T1000 (cell line): ENCODE results near the gene MAGI2.

Experiments
- DNase-seq: peaks from one replicate; lab custom pipeline; 2025; ENCODE audit warnings: mixed read lengths; lab: John Stamatoyannopoulos, UW

Gene MAGI2

DNA sequence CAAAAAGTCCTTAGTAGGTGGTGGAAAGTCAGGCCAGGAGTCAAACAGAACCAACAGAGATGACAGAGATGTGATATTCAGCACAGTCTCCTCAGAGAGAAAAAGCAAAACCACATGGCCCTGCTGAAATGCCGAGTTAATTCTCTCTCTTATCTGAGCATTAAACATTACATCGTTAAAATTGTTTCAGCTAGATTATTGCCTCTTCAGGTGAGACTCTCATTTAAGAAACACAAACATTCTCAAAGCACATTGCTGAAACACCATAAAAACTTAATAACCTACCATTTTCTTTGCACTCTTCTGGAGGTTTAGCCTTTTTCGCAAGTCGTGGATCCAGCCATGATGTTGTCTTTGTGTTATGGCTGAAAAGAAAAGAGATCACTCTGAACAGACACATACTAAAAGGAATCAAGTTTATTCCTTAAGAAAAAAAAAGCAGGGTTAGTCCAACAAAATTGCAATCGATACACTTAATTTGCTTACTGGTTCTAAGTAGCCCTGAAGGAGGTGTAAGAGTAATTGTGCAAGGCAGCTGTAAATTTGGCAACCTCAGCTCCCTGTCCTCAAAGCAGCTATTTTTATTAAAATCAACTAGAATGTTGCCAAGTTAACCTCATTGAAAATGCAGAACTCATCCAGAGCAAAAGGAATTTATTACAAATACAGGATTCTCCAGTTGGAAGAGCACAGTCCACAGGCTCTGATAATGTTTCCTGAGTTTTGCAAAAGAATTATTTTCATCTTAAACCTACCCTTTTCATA lies 963.8 kb downstream of the MAGI2 start:
- no peak for DNase-seq

DNA sequence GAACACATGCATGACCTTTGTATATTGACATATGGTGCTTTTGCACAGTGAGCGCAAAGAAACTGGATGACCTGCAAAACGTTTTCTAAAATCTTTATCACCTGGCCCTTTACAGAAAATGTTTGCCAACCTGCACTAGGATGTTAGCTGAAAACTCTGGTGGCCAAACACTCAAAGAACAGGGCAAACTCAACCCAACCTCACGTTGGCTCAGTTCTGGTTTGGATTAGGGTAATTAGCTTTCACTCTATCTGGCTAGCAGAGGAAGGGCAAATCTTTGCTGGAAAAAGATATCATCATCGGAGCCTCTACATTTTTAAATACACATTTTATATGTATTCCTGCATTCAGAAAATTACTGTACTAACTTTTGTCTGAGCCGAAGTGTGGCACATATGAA lies 966.0 kb downstream of the MAGI2 start:
- no peak for DNase-seq

DNA sequence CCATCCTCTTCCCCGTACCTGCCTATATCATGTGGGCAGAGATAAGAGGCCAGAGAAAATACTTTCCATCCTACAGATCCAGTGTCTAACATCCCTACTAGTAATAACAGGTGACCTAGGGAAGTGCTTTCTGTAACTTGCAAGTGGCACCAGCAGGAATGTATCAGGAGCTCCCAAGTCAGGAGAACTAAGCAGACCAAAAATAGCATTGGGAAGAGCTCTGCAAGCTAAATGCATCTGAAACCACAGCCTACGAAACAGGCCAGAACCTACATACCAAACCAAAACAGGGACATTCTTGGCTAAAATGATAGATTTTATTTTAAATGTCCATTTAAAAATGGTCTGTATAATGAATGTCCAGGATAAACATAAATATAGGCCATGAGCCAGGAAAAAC lies 974.1 kb downstream of the MAGI2 start:
- DNase-seq: no peak

DNA sequence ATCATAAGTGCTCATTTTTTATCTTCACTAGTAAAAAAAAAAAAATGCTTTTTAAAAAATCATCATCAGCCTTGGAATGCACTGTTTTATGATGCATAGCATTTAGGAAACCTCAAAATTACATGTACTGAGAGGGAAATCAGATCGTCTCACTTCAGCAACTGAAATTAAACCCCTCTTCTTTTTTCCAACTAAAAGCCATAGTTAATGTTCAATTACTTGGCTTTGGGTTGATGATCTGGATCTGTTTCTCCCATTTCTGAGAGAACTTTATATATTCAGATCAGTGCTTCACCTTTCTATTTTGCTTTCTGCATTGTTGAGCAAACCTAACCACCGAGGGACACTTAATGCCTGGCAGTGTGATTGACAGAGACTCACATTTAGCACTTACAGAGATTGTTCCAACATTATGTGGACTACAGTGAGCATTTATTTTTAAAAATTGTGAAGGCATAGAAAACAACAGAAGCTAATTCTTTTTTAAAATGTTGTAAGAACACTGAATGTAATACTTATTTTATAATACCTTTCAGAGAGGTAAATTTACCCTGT lies 976.5 kb downstream of the MAGI2 start:
- DNase-seq: no peak

GRCh38 chr7:78473571-78474301 lies 979.7 kb downstream of the MAGI2 start:
- DNase-seq: no peak

DNA sequence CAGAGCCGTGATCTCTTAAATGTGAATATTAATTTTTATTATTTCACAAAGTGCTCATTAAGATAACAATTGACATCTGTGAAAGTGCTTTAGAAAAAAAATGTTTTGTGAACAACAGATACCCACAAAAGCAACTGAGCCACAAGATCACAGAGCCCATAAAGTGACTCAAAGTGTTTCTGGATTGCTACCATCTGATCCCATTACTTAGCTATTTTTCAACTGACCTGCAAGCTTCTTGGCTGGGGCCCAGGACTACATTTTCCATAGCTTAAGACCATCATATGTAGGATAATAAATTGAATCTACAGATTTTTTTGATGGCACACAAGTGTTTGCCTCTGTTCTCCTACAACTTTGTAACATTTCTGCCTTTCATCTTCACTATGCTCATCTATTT lies 980.4 kb downstream of the MAGI2 start:
- no peak for DNase-seq

DNA sequence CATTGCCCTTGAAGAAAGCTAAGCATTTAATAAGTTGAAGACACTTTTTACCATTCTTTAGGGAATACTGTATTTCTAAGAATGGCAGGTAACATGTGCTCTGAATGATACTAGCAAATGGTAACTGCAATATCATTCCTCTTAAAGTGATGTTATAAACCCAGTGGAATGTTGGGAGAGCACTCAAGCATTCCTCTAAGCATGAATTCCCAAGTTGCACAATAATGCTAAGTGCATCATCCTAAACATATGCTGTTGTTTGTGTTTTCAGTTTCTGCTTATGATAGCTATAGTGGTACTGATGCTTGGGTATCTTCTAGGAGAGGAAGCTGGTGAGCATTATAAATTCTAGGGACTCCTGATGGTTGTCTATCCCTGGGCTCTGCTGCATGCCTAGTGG lies 980.9 kb downstream of the MAGI2 start:
- DNase-seq: no peak

DNA sequence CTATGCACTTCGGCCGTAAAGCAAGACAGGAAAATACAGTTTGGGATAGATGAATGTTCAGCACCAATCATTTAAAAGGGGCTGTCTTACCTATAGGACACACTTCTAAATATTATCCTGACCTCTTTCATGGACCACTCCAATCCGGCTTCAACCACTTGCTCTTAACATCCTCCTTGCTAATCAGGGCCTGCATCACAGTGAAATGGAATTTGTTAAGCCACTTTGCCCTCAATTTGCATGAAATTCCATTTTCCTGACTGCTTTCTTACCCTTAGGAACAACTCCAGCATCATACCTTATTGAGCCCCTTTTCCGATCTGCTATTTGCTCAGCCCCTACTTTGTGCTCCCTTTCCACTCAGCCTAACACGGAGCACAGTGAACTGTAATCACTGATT lies 987.6 kb downstream of the MAGI2 start:
- no peak for DNase-seq

DNA sequence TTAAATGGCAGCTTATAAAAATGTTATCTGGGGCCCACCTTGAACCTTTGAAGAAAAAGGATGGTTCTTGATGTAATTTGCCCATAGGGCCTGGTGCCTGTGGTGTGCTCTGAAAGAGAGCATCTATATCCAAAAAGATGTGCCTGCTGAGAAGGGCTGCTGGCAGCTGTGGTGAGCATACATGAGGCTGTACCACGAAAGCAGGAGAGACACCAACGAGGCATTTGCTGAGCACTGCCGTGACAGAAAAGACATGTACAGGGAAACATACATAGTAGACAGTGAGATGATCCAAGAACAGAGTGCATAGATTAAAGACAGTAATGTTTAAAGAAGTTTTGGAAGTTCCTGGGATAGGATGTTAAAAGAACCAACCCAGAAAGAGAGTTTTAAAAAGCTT lies 990.4 kb downstream of the MAGI2 start:
- DNase-seq: no peak

DNA sequence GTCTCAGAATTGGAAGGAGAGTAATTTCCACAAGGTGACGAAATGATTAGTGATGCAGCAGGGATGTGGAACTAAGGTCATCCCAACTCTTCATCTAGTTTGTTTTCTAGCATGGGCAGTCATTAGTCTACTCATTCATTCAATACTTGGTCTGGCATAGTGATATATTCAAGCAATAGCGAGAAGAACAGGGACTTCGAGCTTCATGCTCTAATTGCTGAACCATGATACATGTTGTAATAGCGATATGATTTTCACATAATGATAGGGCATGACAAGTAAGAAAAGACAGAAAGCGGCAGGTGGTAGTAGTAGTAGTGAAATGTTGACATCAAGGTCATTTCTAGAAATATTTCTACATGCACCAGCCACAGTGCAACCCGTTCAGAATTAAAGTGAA lies 1002.8 kb downstream of the MAGI2 start:
- no peak for DNase-seq

- no peak for DNase-seq
Measured at GRCh38 chr7:78448911-78449310, 1004.6 kb downstream of the MAGI2 start.

- DNase-seq: no peak
Measured at GRCh38 chr7:78444267-78444666, 1009.2 kb downstream of the MAGI2 start.

DNA sequence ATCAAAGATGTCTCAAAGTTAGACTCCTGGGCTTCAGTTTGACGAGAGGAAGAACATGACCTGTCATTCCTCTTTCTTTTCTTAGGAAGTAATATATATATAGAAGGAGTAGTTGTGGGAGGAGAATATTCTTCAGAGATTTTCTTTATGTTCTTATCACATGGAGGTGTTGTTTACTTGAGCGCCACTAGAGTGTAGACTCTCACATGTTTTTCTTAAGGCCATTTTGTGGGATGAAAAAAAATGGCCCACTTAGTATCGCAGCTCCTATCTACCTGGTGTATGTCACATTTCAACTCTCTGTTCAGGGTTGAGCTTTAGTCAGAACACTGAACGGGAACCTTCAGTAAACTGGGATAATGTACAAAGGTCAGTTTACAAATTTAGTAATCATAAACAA lies 1009.7 kb downstream of the MAGI2 start:
- no peak for DNase-seq

GRCh38 chr7:78441737-78442136 lies 1011.7 kb downstream of the MAGI2 start:
- DNase-seq: no peak

- no peak for DNase-seq
Measured at GRCh38 chr7:78438433-78438832, 1015.0 kb downstream of the MAGI2 start.

DNA sequence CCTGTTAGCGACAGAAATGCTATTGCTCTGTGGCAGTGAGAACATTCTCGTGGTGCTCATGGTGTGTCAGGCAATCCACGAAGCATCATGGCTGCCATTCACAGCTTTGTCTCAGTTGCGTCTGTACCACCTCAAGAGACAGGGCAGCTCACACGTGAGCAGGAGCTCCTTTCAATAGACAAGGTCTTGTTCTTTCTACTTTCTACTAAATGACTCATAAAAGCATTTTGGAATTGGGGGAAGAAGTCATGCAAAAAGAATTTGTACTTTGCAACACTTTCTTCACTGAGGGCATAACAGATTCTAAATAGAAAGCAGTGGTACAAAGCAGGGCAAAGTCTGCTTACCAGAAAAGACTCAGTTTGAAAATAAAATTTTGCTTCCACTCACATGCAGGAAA lies 1016.3 kb downstream of the MAGI2 start:
- DNase-seq: no peak

DNA sequence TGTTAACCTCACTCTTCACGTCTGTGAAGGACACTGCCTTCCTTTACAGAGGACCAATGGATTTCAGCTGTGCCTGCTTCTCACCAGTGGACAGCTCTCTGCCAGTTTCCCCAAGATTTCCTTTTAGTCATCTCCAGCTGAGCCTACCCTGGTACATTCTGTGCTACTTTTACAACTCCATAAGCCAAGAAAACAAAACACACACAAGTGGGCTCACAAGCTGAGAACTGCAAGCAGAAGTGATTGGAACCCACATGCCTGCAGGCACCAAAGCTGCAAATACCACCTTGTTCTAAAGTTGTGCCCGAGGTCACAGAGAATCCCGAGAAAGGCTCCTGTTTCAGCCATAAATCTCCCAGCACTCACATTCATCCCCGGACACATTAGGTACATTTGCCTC lies 1018.1 kb downstream of the MAGI2 start:
- no peak for DNase-seq

- DNase-seq: no peak
Measured at GRCh38 chr7:78434281-78434680, 1019.2 kb downstream of the MAGI2 start.

DNA sequence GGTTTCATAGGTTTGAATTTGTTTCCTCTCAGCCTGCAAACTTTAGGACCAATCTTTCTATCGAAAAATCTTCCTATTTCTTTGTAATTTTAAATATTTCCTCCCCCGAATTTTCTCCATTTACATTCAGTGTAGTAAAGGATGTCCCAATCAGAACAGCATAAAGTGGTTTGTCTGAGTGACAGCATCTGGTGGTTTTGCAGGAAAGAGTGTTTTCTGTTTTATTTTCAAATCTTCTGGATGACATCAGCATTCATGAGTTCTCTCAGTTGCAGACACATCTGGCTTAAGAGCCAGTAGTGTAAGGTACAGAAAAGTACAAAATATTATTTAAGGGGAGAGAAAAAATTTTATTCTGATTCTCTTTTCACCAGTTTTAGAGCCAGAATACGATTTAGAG lies 1020.0 kb downstream of the MAGI2 start:
- DNase-seq: no peak

DNA sequence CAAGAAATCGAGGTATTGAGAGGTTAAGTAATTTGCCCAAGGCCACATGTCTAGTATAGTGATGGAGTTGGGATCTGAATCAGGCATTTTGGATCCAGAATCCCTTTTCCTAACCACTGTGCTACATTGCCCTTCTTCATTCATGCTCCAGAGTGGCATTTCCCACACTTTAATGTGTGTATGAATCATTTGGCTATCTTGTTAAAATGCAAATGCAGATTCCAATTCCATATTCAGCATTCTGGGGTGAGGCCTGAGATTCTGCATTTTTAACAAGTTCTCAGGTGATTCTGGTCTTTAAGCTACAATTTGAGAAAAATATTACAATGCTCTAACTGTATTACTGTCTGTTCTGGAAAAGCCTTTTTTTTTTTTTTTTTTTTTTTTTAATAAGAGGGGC lies 1023.6 kb downstream of the MAGI2 start:
- no peak for DNase-seq

GRCh38 chr7:78427209-78427608 lies 1026.3 kb downstream of the MAGI2 start:
- DNase-seq: no peak

GRCh38 chr7:78420001-78420400 lies 1033.5 kb downstream of the MAGI2 start:
- DNase-seq: no peak

DNA sequence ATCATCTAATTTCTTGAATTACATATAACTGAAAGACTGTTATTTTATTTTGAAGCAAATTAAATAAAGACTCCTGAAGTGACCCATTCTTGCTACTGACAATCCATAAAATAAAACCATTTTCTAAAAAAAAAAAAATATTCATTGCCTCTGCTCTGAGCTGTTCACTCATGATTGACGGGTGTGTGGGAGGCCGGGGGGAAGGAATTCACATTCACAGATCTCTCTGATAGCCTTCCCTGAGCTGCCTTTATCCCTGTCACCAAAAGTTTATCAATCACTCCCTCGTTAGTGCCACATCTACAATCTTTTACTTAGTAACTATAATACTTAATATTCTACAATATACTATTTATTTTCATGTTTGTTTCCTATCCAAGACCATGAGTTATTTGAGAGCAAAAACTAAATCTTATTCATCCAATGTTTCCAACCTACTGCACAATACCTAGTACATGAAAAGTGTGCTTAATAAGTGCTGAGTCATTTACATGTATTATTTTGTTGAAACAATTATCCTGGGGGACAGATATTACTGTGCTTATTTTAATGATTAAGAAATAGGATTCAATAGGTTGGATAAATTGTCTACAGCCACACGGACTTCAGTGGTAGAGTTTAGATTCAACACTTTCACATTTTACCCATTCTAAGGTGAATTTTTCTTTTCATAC lies 1036.2 kb downstream of the MAGI2 start:
- DNase-seq: no peak
